ENCODE data around the gene RPTOR. TPM values are rescaled to one million over a fixed set of nuclear protein-coding genes. Genes with fewer than 3 reads are reported as not detected.

Gene RPTOR
- total RNA-seq, 1 experiment from 2014 or later: 9.1 TPM

DNA sequence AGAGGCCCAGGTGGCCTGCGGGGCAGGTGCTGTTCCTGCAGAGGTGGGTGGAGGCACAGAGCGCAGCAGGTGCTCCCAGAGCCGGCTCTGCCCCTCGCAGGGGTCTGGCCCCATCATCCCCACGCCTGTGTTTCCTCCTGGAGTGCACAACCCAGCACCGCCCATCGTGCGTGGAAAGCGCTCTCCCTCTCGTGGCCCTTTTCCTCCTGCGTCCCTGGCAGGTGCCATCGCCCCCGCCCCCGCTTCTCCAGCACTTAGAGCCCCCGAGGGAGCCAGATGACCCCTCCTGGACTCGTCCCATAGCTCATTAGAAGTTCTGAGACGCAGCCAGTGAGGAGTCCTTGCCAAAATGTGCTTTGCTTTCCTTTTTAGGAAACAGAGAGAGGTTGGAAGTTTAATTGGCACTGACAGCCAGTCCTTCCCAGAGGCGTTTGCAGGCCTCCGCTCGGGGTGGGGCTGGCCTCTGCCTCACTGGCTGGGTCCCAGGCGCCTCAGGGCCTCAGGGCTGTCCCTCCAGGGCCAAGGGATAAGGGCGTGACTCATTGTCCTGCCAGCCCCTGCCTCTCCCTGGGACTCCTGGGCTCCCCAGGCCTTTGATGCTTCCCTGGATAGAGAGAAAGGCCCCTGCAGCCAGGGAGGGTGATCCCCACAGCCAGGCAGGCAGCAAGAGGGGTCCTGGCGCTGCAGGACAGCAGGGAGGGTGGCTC, 414.8 kb downstream of the RPTOR start:
- DNase-seq (ENCODE audit: low read depth): peak; percentile 46

DNA sequence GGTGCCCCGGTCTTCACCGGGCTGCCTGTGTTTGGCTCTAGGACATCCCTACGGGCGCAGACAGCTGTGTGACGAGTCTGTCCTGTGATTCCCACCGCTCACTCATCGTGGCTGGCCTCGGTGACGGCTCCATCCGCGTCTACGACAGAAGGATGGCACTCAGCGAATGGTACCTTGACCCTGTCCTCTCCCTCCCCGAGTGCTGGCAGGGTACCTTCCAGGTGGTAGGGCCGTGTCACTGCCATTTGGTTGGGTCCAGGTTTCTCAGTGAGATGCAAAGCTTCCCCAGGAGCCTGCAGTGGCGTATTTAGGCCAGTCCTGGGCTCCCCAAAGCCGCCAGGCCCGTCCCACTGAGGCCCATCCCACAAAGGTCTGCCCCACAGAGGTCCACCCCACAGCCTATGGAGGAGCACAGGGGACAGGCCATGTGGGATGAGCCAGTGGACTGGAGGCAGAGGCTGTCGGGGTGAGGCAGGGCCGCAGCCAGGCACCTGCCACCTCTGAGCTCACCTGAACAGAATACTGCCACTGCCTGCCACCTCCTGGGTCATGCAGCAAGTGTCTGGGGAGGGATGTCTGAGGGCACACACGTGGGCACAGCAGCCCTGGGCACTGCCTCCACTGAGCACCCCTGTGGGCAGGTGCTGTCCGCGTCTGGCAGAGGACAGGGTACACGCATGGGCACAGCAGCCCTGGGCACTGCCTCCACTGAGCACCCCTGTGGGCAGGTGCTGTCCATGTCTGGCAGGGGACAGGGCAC, 415.6 kb downstream of the RPTOR start:
- no peak for DNase-seq (ENCODE audit: low read depth)

DNA sequence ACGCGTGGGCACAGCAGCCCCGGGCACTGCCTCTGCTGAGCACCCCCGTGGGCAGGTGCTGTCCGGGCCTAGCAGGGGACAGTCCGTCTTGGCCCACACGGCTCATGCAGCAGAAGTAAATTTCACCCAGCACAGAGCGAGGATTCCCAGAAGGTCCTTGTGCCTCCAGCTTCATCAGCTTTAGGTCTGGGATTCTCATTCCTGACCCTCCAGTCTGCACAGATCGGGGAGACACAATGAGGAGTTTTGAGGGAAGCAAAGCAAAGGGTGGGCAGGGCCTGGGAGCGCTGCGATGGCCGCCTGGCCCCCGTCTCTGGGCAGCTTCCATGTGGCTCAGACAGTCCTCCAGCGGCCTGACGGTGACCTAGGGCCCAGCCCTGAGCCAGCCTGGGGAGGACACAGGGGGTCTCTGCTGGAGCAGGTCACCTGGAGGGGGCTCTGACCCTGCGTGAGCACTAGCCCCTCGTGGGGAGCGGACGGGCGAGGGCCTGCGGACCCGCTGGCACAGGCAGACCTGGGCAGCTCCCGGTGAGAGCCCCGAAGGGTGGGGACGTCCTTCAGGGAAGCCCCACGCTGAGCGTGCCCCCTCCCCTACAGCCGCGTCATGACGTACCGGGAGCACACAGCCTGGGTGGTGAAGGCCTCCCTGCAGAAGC, 416.3 kb downstream of the RPTOR start:
- DNase-seq (ENCODE audit: low read depth): no peak

DNA sequence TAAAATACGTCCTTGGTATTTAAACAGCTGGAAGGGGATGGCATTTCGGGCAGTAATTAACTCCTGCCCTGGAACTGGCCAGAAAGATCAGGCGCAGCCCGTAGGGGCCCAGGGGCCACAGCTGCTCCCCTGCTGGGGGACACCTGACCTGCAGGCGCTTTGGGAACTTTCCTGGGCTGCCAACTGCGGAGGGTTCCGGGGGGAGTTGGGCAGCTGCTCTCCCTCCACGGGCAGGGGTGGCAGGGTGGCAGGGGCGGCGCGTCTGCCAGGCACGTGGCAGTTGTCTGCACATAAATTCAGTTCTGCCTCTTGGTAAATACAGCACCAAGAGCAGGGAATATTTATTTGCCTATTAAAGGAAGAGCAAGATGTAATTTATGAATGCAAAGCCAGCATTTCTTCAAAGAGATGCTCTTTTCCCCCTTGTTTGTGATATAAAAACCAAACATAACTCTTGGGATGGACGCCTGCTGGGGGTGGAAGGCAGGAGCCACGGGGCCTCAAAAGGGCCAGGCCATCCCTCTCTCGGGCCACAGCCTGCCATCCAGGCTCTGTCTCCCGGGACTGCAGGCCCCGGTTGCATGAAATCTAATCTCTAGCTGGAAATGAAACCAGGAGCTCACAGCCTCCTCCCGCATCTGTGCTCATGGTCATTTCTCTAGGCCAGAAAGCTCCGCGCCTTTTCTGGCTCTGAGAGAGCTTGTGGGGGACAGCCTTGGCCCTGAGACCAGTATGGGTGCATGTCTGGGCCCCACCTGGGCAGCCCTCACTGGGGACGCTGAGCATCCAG, 417.1 kb downstream of the RPTOR start:
- no peak for DNase-seq (ENCODE audit: low read depth)

DNA sequence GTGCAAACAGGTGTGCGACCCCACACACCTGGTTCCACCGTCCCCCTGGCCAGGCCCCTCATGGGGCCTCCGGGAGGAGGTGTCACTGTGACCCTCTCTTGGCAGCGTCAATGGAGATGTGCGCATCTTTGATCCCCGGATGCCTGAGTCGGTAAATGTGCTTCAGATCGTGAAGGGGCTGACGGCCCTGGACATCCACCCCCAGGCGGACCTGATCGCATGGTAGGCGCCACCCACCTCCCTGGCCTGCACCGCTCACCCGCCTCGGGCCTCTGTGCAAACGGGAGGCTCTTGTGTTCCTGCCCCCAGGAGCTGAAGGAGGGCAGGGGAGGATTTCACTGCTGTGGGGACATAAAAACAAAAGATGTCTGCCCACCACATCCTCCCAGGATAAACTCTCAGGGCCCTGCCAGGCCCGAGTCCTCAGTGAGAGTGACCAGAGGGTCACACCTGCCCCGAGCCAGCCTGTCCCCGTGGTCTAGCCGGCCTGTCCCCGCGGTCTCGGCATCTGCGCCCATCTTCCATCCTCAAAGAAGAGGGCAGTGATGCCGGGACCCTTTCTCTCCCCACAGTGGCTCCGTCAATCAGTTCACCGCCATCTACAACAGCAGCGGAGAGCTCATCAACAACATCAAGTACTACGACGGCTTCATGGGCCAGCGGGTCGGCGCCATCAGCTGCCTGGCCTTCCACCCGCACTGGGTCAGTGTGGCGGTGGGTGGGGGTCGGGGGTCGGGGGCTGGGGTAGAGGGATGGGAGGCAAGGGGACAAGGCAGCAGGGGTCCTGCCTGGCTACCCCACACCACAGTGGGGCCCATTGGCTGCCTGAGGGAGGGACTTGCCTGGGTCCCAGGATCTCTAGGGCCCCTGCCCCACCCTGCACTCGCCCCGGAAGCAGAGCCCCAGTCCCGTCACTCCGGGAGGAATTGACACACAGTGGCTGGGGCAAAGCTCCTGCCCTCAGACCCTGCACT, 418.0 kb downstream of the RPTOR start:
- DNase-seq (ENCODE audit: low read depth): no peak

DNA sequence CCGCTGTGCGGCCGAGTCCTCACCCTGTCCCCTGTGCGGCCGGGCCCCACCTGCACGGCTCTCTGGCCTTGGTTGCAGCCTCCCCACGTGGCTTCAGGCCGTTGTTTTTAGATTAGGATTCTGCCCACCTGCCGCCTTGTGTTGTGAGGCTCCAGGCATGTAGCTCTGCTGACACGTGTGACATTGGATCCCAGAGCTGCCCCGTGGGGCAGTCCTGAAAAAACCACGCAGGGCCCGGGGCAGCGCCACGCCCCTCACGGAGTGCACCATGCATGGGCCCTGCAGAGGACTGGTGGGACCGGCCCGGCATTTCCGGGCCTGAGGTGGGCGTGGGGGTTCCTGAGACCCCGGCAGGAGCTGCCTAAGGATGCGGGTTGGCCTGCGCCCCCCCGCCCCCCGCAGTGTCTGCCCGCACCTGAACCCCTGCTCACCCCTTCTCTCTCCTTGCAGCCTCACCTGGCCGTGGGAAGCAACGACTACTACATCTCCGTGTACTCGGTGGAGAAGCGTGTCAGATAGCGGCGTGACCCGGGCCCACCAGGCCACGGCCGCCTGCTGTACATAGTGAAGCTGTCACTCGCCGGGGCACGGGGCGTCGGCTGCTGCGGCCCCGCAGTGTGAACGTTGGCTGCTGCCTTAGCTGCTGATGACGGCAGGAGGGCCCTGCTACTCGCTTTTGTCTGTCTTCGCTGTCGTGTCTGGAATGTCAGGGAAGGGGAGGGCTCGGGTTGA, 419.3 kb downstream of the RPTOR start:
- DNase-seq (ENCODE audit: low read depth): no peak

DNA sequence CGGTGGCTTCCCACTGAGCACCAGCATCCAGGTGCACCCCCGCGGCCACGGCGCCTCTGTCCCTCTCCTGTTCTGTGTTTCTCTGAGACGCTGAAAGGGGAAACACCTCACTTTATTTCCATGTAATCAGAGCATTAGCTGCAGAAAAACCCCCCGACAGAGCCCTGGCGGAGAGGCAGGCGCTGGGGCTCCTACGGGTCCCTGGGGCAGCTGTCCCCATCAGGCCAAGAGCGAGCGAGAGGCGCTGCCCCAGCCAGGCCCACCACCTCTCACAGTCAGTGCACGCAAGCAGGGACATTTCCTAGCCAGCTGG, 419.9 kb downstream of the RPTOR start:
- DNase-seq (ENCODE audit: low read depth): no peak

DNA sequence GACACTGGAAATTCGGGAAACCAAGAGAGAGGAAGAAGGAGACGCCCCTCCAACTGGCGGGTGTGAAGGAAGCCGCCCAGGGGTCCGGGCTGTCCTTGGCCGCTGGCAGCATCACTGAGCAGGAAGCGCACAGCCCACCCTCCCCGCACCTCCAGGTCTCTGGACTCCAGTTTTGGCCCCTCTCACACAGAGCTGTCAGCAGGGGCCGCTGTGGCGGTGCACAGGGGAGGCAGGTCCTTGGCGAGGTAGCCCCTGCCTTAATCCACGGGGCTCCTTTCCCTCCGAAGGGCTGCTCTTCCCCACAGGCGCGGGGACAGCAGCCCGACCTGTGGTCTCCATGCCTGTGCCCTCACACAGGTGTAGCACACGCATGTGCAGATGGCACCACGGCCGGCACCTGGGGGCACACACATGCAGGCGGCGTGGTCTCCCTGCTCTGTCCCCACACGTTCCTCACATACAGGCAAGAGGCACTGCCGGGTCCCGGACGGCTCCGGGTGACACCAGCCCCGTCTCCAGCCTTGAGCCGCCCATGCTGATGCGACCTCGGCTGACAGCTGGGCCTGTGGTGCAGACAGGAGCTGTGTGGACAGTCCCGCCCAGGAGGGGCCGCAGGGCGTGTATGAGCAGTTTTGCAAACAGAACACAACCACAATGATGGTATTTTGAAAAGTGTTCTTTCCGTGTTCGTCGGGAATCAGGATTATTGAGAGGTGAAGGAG, 420.4 kb downstream of the RPTOR start:
- DNase-seq (ENCODE audit: low read depth): no peak

DNA sequence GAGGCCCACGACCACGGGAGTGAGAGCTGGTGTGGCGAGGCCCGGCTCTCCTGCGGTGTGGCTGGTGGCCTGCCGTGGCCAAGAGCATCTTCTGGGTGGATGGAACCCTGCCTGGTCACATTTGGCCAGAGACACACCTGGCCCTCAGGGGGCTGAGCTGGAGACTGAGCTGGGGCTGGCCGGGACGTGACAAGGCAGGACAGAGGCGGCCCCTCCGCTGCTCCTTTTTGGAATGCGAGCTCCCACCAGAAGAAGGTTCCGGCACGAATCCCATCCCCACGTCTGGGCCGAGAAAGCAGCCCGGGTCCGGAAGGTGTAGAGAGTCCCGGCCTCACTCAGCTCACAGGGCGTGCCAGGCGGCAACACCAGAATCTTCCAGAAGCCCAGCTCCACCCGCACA, 421.0 kb downstream of the RPTOR start:
- no peak for DNase-seq (ENCODE audit: low read depth)

DNA sequence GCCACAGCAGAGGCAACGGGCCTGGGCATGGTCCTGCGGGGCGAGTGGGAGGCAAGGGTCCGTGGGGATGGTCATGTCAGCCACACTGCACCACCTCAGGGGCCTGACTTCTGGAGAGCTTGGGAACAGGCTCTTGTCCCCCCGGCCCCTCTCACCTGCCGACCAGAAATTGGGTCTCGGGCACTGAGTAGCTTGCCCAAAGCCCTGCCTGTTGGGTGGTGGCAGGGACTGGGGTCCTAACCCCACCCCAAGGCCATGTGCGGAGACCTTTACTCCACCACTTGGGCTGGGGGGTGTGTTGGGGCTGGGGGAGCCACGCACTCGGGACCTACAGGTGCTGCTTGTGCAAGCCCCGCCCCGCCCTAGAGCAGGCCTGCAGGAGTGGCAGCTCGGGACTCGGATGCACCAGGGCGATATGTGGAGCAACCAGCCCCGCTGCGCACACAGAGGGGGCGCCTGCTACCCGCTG, 422.8 kb downstream of the RPTOR start:
- no peak for DNase-seq (ENCODE audit: low read depth)

DNA sequence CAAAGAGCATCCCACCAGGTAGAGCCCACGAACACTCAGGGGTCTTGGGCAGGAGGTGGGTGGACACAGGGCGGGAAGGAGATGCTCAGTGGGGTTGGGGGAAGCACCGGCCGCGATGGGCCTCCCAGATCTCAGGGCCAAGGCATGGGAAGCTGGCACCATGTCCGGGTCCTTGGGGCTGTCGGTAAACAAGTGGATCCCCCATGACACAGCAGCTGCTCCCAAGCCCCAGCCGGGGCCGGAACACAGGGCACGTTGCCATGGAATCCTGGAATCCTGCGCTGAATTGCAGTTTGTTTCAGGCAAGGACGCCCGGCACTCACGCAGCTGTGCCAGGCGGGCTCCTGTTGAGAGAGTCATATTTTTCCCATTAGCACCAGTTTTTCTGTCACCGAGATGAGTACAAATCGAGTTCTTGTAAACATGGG, 424.0 kb downstream of the RPTOR start:
- DNase-seq (ENCODE audit: low read depth): no peak

DNA sequence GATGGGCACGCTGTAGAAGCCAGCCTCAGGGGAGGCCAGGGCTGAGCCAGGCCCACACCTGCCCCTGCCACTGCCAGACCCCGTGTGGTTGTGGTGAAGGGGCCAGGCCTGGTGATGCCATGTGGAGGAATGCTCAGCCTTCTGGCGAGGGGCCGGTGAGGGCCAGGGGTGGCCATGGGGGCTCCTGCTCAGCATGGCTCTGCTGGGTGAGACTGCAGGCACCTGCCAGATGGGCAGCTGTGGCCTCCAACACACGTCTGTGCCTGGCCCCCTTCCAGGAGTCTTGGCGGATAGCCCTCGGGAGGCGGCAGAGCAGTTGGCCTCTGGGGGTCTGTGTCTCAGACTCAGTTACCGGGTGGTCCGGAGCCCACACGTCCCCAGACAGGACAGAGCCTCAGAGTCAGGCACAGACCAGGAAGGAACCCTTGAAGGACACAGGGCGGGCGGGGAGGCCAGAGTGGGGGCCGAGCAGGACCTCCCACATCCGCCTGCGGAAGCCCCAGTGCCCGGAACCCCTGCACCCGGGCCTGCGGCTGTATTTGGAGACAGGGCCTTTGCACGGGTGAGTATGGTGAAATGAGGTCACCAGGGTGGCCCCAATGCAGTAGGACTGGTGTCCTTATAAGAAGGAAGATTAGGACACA, 424.5 kb downstream of the RPTOR start:
- no peak for DNase-seq (ENCODE audit: low read depth)

DNA sequence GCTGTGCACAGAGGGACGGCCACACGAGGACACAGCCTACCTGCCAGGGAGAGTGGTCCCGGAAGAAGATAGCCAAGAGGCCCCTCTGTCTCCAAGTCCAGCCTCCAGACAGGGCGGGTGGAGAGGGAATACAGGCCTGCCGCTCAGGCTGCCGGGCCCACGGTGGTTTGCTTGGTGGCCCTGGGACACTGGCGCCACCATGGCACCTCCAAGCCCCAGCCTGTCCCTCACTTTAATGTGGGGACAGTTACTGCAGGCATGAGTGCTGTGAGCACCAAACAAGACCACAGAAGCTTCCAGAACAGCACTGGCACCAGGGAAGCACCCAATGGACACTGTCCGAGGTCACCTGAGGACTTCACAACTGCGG, 425.0 kb downstream of the RPTOR start:
- DNase-seq (ENCODE audit: low read depth): no peak

DNA sequence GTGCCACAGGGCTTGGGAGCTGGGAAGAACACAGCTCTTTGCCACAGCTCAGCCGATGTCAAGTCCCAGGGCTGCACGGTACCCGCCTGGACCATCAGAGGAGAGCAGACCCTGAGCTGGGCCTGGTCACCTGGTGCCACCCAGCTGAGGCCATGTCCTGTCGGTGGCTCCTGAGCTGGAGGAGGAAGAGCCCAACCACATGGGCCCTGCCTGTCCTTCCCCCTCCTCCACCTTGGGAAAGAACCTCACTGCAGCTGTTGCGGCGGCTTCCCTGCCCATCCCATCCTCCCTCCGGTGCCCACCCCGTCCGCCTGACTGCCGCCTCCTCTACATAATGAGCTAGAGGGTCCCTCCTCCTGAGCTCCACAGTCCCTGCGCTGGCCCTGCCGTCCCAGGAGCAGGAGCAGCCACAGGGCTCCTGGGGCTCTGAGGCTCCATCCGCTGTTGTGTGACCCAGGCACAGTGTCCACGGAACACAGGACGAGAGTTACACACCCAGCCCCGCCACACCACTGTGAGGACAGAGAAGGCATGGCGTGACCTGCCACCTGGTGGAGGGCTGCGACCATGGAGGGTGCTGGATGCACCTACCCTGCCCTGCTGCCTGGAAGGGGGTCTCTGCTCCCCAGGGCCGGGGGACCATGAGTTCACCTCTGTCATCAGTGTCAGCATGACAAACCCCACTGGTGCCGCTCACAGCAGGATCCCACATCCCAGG, 425.6 kb downstream of the RPTOR start:
- DNase-seq (ENCODE audit: low read depth): peak; percentile 44

DNA sequence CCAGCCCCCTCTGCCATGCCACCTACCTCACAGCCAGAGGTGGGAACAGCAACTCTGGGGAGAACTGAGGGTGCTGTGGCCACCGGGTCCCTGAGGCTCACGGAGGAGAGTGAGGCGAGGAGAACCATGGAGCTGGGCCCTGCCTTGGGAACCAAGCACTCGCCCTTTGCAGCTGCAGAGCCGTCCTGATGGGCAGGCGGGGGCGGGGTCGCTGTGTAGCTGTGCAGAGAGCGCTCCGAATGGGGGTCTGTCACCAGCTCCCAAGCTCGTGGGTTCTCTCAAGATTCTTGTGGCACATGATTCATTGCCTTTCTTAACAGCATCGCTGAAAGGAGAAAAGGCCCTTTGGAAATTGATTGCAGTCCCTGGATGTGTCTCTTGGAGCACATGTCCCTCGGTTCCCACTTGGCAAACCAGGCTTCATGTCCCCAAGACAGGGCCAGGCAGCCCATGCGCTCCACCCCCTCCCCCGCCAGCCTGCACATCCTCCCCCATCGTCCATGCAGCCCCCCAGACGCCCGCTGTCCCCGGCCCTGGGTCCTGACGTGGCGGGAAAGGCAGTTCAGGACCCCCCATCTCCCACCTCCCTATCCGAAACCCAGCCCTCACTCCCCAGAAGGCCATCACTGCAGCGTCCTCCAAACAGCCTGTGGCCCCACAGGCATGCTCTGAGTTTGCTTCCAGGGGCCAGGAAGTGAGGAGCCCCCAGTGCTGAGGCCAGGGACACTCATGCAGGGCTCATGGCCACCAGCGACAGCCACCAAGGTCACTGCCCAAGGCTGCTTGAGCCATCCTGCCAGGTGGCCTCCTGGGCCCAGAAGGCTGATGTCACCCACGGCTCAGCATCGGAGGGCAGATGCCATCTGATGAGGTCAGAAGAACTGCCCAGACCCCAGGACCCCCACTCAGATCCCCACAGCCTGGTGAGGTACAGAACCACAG, 426.4 kb downstream of the RPTOR start:
- DNase-seq (ENCODE audit: low read depth): no peak

DNA sequence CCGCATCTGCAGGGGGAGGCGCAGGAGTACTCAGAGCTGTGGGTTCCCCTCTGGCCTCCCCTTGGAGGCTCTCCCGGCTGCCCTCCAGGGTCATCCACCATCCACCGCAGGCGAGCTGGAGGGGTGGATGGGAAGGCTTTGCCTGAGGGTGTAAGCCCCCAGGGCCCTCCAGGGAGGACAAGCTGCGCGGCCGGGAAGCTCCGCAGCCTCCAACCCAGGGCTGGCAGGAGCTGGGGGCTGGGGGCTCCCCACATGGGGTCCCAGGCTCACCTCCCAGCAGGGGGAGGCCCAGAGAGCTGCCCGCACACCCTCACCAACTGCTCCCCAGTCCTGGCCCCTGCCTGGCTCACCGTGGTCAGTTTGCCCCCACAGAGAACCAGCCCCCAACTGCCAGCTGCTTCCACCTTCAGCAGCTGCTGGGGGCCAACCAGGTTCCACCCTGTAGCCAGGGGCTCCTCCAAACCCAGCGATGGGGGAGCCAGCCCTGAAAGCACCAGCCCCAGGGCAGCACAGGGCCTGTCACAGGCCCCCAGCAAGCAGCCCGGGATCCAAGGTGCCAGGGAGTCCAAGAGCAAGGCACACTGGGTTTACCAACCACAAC, 427.2 kb downstream of the RPTOR start:
- no peak for DNase-seq (ENCODE audit: low read depth)

DNA sequence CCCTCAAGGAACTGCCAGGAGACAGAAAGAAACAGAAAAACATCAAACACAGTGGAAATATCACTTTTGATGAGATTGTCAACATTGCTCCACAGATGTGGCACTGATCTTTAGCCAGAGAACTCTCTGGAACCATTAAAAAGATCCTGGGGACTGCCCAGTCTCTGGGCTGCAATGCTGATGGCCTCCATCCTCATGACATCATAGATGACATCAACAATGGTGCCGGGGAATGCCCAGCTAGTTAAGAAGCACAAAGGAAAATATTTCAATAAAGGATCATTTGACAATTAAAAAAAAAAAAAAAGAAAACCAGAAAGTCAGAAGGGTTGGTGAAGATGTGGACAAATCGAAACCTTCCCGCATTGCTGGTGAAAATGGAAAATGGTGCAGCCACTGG, 432.1 kb downstream of the RPTOR start:
- DNase-seq (ENCODE audit: low read depth): no peak

Measured in Daoy (cell line).